Kasumi-1 (cell line): ENCODE data around the gene CLDN6.

ENCODE experiments used
- DNase-seq, 2 experiments: peaks; one replicate each; lab custom pipeline; 2025; lab: John Stamatoyannopoulos, UW

Gene CLDN6

GRCh38 chr16:2988590-2989099 lies 29.3 kb downstream of the CLDN6 start:
- no peak for DNase-seq

GRCh38 chr16:2987833-2988232 lies 30.1 kb downstream of the CLDN6 start:
- DNase-seq = no peak

DNA sequence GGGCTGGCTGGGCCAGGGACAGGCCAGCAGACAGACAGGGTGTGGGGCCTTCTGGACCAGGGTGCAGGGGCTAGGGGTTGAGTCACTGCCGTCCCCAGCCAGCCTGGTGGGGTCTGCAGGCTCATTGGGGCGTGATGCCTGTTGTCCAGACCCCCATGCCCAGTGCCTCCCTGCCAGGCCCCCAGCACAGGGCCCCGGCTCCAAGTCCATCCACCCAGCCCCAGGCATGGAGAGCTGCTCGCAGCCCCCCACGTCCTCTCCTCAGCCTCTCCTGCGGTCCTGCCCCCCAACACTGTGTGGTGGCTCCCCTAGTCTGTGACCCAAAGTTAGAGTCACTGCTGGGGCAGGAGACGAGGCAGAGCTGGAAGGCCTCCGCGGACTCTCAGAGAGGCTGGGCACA lies 30.7 kb downstream of the CLDN6 start:
- DNase-seq = no peak

DNA sequence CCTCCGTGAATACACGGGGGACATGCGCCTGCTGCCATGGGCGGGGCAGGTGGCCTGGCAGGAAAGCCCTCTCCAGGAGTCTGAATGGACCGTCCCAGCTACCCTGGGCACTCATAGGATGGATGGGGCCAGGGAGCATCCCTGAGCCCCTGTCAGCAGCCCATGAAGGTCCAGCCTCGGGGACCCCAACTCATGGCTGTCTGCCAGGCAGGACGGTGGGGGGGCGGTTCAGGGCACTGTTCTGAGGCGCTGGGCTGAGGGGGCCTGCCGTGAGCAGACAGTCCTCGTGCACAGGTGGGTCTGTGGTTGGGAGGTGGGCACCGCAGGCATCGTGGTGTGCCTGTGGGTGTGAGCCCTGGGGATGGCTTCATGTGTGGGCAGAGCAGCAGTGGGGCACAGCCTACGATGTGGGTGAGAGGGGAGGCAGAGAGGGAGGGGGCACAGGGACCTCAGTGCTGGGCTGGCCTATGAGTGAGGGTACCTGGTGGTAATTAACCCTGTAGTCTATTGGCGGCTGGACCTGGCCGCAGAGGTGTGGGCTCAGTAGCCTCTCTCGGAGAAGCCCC lies 31.3 kb downstream of the CLDN6 start:
- DNase-seq = no peak

DNA sequence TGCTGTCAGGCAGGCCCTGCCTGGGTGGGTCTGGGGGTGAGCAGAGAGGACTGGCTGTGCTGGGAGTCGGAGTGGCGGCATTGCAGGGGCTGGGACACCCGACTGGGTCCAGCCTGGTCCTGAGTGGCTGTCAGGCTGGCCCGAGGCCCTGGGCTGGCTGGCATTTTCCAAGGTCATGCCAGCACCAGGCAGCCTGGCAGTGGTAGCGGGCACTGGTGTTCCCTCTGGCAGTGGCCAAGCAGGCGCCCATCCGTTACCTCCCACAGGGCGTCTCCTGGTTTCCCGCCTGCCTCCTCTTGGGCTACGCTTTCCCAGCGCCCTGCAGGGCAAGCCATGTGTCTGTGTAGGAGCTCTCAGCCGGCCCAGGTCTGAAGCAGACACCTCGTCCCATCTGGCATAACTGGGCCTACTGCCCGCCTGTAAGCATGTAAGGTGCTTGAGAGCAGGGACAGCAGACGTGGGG lies 32.1 kb downstream of the CLDN6 start:
- DNase-seq = no peak

DNA sequence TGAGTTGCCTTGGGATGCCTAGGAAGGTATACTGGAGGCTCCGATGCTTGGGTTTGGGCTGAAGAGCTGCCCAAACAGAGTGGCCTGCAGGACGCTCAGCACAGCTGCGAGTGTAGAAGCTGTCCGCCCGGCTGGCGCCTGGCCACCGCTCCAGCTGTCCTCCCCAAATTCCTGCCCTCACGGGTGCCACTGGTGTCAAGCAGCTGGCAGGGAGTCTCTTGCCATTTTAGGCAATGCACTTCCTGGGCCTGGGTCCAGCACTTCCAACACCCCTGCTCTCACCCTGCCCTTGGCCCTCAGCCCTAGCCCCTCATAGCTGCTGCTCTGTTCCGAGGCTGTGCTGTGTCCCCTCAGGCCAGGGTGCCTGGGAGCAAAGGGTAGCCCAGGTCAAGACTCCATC lies 32.5 kb downstream of the CLDN6 start:
- DNase-seq = no peak

DNA sequence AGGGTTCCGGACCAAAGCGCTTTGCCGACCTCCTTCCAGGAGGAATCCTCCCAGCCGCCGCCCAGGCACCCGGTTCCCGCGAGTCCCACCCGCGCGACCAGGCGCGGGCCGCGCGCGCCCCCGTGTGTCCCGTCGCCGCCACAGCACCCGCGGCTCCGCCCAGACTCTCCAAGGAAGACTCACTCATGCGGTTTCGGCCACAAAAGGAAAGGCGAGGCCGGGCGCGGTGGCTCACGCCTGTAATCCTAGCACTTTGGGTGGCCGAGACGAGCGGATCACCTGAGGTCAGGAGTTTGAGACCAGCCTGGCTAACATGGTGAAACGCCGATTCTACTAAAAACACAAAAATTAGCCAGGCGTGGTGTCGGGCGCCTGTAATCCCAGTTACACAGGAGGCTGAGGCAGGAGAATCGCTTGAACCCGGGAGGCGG lies 34.3 kb downstream of the CLDN6 start:
- peak; percentile 20 to 31 for DNase-seq

DNA sequence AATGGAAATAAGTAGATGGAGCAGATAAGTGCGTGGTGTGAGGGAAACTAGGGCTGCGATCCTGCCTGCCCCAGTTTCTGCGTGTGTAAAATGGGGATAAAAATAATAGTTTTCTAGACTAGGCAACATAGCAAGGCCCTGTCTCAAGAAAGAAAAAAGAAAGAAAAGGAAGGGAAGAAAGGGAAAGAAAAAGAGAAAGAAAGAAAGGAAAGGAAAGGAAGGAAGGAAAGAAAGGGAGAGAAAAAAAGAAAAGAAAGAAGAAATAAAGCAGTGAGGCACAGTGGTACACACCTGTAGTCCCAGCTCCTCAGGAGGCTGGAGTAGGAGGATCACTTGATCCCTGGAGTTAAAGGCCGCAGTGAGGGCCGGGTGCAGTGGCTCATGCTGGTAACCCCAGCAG lies 35.6 kb downstream of the CLDN6 start:
- DNase-seq = no peak

GRCh38 chr16:2981899-2982250 lies 36.1 kb downstream of the CLDN6 start:
- DNase-seq = no peak

- DNase-seq = no peak
These were observed 36.6 kb downstream of the CLDN6 start for GRCh38 chr16:2981177-2981898.

GRCh38 chr16:2980227-2981176 lies 37.5 kb downstream of the CLDN6 start, which contains the start of gene PKMYT1:
PKMYT1 (minus strand) TSS chr16:2980446; CDS start chr16:2979657, 789 bp downstream.
- peak; percentile 35 for DNase-seq

- DNase-seq = no peak
These were observed 38.2 kb downstream of the CLDN6 start for GRCh38 chr16:2979669-2980226.

DNA sequence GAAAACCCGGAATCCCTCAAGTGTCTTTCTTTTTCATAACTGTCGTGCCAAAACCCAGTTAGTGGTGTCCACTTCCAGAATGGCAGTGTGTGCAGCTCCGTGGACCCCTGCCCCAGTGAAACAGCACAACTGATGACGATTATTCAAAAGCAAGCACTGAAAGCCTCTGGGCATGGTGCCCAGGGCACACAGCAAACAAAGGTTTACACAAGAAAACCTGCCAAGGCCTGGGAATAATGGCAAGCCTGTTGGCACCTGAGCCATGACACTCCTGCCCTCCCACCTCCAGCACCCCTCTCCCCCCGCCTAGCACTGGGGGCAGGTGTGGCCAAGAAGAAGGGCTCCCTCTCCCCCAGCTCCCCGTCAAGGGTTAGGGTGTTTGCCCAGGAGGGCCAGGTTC lies 40.5 kb downstream of the CLDN6 start:
- no peak for DNase-seq

GRCh38 chr16:2976673-2977072 lies 41.3 kb downstream of the CLDN6 start:
- no peak for DNase-seq

- no peak for DNase-seq
These were observed 41.8 kb downstream of the CLDN6 start for GRCh38 chr16:2976201-2976600.

DNA sequence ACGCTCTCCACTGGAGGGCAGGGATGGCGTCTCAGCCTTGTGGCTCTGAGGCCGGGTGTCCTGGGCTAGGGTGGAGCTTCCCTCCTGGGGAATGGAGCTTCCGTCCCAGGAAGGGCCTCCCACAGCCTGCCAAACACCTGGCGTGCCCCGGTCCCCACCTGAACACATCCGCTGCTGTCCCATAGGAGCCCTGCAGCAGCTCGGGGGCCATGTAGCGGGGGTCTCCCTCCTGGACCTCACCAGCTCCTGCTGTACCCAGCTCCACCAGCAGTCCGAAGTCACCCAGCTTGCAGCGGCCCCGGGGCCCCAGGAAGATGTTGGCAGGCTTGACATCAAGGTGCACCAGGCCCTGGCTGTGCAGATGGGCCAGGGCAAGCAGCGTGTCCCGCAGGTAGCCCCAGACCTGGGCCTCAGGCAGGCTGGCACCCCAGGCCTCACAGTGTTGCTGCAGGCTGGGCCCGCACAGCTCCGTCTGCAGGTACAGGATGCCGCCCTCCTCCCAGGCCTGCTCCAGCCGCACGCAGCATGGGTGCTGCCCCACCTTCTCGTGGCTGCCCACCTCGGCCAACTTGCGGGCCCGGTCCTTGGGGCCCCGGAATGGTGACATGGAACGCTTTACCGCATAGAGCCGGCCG lies 42.7 kb downstream of the CLDN6 start:
- no peak for DNase-seq

DNA sequence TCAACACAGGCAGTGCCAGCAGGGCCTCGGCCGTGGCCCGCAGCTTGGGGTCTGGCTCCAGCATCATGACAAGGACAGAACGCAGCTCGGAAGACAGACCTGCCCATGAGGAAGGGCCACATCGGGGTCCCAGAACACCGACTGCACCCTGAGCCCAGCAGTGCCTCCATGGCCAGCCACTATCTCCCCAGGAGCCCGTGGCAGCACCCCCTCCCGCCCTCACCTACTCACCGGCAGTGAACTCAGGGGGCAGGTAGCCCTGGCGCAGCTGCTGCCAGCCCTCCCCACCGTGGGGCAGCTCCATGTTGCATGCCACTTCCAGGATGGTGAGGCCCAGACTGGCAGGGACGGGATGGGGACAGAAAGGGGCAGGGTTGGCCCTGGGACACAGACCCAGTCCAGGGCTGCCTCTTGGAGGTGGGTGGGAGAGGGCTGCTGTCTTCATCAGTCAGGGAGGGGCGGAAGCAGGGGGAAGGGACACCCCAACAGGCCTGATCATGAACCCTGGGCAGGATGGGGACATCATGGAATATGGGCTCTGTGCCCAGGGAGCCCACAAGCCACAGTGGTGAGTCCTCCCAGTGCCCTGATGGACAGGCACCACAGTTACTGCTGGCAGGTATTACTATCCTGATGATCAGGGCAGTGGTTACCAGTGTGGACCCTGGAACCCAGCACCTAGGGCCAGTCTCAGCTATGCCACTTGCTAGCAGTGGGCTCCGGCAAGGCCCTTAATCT lies 43.5 kb downstream of the CLDN6 start:
- DNase-seq = no peak

DNA sequence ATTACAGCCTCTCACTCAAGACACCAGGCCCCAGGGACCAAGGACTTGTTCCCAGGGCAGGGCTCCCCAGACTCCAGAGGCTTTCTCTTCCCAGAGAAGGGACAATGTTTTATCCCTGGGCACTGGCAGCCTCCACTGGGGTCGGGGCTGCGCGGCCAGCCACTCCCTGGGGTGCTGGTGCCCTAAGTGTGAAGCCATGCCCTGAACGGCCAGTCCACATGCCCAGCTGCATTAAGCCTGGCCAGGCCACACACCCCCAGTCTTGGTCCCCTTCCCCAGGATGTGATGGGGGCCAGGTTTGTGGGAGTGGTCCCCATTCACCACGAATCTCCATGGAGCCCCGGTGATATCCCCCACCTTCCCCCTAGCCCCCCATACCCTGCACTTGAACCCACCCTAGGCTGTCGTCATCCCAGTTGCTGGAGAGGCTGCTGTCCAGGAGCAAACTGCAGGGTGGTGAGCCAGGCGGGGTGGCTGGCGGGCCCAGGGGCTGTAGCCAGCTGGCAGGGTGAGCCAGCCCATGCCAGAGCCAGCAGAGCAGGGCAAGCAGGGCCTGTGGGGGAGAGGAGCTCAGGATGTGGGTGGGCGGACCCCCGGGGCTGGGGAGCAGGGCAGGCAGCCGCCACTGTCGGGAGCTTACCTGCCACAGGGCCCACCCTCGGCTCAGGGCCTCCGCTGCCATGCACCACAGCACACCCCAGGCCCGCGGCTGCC lies 44.2 kb downstream of the CLDN6 start:
- no peak for DNase-seq

DNA sequence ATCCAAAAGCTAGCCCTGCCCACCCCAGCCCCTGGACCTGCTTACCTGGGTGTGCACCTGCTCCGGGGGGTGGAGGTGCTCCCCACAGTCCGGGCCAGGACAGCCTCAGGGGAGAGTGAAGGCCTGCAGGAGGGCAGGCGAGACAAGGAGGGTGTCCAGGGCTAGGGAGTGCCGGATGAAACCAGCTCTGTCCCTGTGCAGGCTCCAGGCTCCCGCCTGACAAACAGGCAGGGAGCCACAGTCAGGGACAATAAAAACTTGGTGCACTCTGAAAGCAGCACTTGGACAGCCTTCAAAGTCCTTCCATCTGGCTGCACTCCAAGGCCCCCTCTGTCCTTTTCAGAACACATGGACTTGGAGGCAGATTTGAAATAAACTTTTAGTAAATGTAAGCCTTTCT lies 44.9 kb downstream of the CLDN6 start:
- DNase-seq = no peak
